Parathyroid adenoma (tissue), 2 donors: ENCODE results near the gene FAM135A.
A peak's percentile ranks its signal among the peaks of the same experiment; 100 is the strongest.

Experiments used
- H2AFZ ChIP-seq: fragments of 300-600 bp; sonication (generic); one replicate; pipeline ENCODE4 v1.7.0; 2017; ENCODE audit warnings: antibody characterized with exemption, mild to moderate bottlenecking
- H3K27ac ChIP-seq: fragments of 300-600 bp; sonication (generic); one replicate; pipeline ENCODE4 v1.7.0; 2017
- H3K27me3 ChIP-seq: fragments of 300-600 bp; sonication (generic); one replicate; pipeline ENCODE4 v1.7.0; 2017; ENCODE audit warnings: low read length; ENCODE audit not compliant: control insufficient read depth, insufficient read depth
- H3K36me3 ChIP-seq: fragments of 300-600 bp; sonication (generic); one replicate; pipeline ENCODE4 v1.7.0; 2017; ENCODE audit warnings: low read length; ENCODE audit not compliant: control insufficient read depth, insufficient read depth
- H3K4me1 ChIP-seq: fragments of 300-600 bp; sonication (generic); one replicate; pipeline ENCODE4 v1.7.0; 2017; ENCODE audit warnings: control low read depth
- H3K4me2 ChIP-seq: fragments of 300-600 bp; sonication (generic); one replicate; pipeline ENCODE4 v1.7.0; 2017; ENCODE audit warnings: low read length
- H3K4me3 ChIP-seq: fragments of 300-600 bp; sonication (generic); one replicate; pipeline ENCODE4 v1.7.0; 2017; ENCODE audit warnings: low read depth, low read length
- H3K79me2 ChIP-seq: fragments of 300-600 bp; sonication (generic); one replicate; pipeline ENCODE4 v1.7.0; 2017; ENCODE audit warnings: control low read depth
- H3K9ac ChIP-seq: fragments of 300-600 bp; sonication (generic); one replicate; pipeline ENCODE4 v1.7.0; 2017; ENCODE audit warnings: mild to moderate bottlenecking
- H3K9me3 ChIP-seq: fragments of 300-600 bp; sonication (generic); one replicate; pipeline ENCODE4 v1.7.0; 2017; ENCODE audit warnings: low read length; ENCODE audit not compliant: control insufficient read depth
- TF ChIP-seq, protein P1 (sequence below): fragments of 300-600 bp; sonication (generic); IDR thresholded peaks from one replicate; pipeline ENCODE4 v1.7.0; 2017; ENCODE audit warnings: antibody characterized with exemption, mild to moderate bottlenecking
- donor health status: primary hyperparathyroidism.

The FAM135A gene

DNA sequence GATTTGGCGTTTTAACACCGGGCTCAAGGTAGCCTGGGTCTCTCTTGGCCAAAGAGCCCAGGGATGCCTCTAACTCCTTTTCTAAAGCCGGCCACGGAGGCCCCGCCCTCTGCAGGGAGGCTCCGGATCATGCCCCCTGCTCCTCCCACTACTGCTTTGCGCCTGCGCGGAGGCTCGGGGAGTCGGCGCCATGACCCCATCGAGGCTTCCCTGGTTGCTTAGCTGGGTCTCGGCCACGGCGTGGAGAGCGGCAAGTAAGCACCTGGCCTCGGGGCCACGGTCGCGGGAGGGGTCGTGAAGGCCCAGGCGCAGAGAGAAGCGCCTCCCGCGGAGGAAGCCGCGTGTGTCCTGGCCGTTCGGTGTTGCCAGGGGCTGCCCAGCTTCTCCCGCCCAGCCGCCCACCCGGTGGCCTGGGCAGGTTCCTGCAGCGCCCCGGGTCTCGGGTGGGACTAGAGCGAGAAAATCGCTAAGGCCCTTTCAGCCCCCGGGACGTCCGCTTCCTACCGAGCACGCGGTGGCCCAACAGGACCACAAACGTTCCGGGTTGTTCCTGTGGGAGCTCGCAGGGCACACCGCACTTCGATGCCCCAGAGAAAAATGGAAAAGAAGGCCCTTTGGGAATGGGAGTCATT is 153.6 kb downstream of the FAM135A start, which contains the start of gene SDHAF4:
Gene SDHAF4 (plus strand): TSS at position 180 of the 632 bp plus-strand sequence. CDS start 11 bp downstream, at position 191.
- Histone ChIP-seq H3K36me3 (no peaks in the 10 kb centered on the region), H3K9me3 (no peaks in the 10 kb centered on the region), H3K27me3 (no peaks in the 10 kb centered on the region), H3K27ac (peak within 1 kb of the TSS; percentile 87), H3K79me2 (no peaks in the 10 kb centered on the region), H3K4me1 (peaks cover 3% of the 10 kb centered on the region), H3K4me3 (peak within 1 kb of the TSS; percentile 93), H3K9ac (peak within 1 kb of the TSS; percentile 93), H3K4me2 (peak within 1 kb of the TSS; percentile 73), H2AFZ (peak within 1 kb of the TSS; percentile 98)
- TF ChIP-seq, protein P1, sequence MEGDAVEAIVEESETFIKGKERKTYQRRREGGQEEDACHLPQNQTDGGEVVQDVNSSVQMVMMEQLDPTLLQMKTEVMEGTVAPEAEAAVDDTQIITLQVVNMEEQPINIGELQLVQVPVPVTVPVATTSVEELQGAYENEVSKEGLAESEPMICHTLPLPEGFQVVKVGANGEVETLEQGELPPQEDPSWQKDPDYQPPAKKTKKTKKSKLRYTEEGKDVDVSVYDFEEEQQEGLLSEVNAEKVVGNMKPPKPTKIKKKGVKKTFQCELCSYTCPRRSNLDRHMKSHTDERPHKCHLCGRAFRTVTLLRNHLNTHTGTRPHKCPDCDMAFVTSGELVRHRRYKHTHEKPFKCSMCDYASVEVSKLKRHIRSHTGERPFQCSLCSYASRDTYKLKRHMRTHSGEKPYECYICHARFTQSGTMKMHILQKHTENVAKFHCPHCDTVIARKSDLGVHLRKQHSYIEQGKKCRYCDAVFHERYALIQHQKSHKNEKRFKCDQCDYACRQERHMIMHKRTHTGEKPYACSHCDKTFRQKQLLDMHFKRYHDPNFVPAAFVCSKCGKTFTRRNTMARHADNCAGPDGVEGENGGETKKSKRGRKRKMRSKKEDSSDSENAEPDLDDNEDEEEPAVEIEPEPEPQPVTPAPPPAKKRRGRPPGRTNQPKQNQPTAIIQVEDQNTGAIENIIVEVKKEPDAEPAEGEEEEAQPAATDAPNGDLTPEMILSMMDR: no peak

DNA sequence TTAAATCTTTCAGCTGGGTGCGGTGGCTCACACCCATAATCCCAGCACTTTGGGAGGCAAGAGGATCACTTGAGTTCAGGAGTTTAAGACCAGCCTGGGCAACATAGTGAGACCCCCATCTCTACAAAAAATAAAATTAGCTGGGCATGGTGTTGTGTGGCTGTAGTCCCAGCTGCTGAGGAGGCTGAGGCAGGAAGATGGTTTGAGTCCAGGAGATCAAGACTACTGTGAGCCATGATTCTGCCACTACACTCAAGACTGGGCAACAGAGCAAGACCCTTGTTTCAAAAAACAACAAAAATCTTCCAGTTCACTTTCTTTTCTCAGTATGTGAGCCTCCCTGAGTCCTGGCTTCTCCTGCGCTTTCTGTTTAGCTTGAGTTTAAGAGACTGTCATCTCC is 161.3 kb downstream of the FAM135A start:
- H3K9me3 ChIP-seq: no peaks in the 10 kb centered on the region
- H3K27ac ChIP-seq: no peak overlapping the region
- no peak overlapping the region for H3K9ac ChIP-seq
- peaks cover 4% of the 10 kb centered on the region for H3K79me2 ChIP-seq
- peaks cover 6% of the 10 kb centered on the region for H3K4me1 ChIP-seq
- TF ChIP-seq, protein P1: no peak
- no peak overlapping the region for H3K4me3 ChIP-seq
- no peaks in the 10 kb centered on the region for H3K27me3 ChIP-seq
- H3K4me2 ChIP-seq: no peak overlapping the region
- no peaks in the 10 kb centered on the region for H3K36me3 ChIP-seq
- no peak overlapping the region for H2AFZ ChIP-seq

DNA sequence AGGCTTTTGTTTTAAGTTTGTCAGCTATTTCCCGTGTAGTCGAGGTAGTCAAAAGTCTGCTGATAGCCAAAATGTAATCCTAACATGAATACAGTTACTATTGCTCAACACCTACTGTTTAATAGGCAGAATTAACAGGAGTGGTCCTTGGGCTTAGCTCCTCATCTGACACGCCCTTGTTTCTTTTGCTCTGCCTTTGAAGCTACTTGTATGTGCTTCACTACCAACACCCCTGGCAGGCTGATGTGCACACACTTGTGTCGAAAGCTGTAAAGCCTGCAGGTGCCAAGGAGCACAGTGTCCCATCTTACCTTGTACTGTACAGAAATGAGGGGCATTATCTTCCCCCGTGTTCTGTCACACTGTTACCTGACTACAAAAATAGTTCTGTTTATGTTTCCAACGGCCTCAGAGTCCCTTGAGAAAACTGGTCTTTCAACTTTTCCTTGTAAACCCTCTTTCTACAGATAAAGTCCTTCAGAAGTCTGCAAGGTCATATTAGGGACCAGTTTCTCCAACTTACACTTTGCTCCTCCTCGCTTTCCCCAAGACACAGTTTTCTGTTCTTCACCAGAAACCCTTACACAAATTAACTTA is 162.7 kb downstream of the FAM135A start:
- TF ChIP-seq, protein P1: no peak
- Histone ChIP-seq H3K36me3 (no peaks in the 10 kb centered on the region), H3K9ac (no peak overlapping the region), H3K4me2 (peak overlapping the region; percentile 43), H2AFZ (peak overlapping the region; percentile 38), H3K27ac (peak overlapping the region; percentile 71), H3K4me3 (peak overlapping the region; percentile 15), H3K4me1 (peaks cover 6% of the 10 kb centered on the region), H3K79me2 (peaks cover 4% of the 10 kb centered on the region), H3K27me3 (no peaks in the 10 kb centered on the region), H3K9me3 (no peaks in the 10 kb centered on the region)

DNA sequence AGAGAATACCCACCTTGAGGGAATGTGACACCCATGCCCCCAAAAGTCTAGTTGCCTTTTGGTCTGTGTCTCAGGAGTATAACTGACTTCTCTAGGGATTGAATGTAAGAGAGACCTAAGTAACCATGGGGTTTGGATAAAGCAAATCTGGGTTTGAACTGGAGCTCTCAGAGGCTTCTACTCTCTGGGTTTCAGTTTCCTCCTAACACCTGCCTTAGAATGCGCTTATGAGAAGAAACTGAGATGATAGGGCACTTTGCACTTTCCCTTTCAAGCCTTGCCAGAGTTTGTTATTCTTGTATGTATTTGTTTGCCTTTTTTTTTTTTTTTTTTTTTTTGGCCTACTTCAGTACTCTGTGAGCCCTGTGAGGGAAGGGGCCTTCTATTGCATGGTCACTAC is 172.8 kb downstream of the FAM135A start:
- TF ChIP-seq, protein P1: no peak
- Histone ChIP-seq H3K79me2 (no peaks in the 10 kb centered on the region), H2AFZ (no peak overlapping the region), H3K36me3 (no peaks in the 10 kb centered on the region), H3K9me3 (no peaks in the 10 kb centered on the region), H3K4me2 (no peak overlapping the region), H3K27me3 (no peaks in the 10 kb centered on the region), H3K4me3 (no peak overlapping the region), H3K4me1 (no peaks in the 10 kb centered on the region), H3K27ac (no peak overlapping the region), H3K9ac (no peak overlapping the region)

DNA sequence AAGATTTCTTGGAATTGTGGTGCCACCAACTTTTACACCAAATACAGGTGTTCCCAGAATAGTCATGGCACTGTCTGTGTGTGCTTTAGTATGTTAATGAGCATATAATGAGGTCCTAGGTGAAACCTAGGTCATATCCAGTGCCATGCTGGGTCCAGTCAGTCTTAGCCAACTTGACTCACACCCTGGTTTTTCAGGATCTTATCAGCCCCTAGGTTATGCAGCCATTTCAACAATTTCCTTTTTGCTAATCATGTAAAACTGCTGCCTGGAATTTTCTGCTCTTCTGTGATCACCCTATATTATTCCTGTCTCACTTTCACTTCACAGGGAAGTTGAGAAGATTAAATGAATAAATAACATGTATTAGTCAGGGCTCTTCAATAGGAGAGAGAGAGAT is 177.1 kb downstream of the FAM135A start:
- H3K36me3 ChIP-seq: no peaks in the 10 kb centered on the region
- no peak overlapping the region for H3K4me2 ChIP-seq
- H3K27ac ChIP-seq: no peak overlapping the region
- H3K79me2 ChIP-seq: no peaks in the 10 kb centered on the region
- no peaks in the 10 kb centered on the region for H3K4me1 ChIP-seq
- no peak overlapping the region for H3K4me3 ChIP-seq
- H3K9me3 ChIP-seq: no peaks in the 10 kb centered on the region
- no peak overlapping the region for H3K9ac ChIP-seq
- TF ChIP-seq, protein P1: no peak
- H2AFZ ChIP-seq: no peak overlapping the region
- H3K27me3 ChIP-seq: no peaks in the 10 kb centered on the region
